ENCODE data around the gene GARIN5B.

The GARIN5B gene

DNA sequence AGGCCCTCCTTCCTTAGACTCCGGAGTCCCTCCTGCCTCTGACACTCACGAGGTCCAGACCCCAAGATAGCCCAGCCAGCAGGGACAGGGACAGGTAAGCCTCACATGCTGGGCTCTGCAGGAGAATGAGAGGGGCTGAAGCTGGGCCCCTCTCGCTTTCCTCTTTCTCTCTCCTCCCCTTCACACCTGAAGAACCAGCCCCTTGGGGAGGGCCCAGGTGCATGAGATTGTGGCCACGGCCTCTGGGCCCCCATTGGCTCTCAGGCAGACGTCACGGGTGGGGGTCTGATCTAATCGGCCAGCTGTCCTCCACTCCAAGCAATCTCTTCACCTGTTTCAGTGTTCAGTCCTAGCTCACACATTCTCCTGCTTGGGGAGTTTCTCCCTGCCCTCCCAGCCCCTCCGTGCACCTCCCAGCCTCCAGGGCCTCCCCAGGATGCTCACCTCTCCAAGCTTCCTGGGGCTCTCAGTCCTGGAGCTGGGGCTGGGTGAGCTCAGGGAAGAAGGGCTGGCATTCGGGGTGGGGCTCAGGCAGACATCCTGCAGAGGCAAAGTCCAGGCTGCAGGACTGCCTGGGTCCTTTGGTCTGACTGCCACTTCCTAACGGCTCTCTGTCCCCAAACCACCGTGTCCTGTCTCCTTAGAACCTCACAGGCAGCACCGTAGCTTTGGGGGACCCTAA, 40.7 kb downstream of the GARIN5B start:
- FAIRE-seq (no peak), DNase-seq (ENCODE audit: insufficient read length) (no peak)
- TF ChIP-seq POLR2A (IDR thresholded peaks at IDR 0.05; ENCODE audit: low read depth, low read length) (no peak), TAF1 (IDR thresholded peaks at IDR 0.05; ENCODE audit: borderline replicate concordance, low read depth, low read length) (no peak), POLR2AphosphoS5 (IDR thresholded peaks at IDR 0.05; ENCODE audit: low read depth, low read length) (no peak)

DNA sequence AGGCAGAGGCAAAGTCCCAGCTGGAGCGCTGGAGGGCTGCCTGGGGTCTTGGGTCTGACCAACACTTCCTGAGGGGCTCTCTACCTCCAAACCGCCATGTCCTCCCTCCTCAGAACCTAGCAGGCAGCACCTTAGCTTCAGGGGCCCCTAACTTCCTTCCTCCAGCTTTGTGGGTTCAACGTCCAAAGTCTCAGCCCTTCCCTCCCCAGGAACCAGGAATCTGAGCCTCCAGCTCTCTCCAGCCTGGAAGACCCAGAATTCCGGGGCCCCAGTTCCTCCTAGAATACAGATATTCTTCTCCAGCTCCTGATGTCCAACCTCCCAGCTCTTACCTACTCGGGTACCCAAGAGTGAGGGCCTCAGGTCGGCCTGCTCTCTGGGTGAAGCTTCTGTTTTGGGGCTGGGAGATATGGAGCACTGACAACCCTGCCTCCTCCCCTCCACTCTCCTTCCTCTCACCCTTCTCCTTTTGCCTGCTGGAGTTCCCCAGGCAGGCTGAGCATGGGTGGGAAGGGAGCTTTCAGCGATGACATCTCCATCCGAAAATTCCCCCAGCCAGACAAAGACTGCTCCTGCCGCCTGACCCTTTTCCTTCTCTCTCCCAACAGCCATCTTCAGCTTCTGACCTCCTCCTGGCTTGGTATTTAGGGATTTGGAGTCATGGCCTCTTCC, 41.5 kb downstream of the GARIN5B start:
- DNase-seq (ENCODE audit: insufficient read length) (no peak), FAIRE-seq (no peak)
- TF ChIP-seq POLR2AphosphoS5 (IDR thresholded peaks at IDR 0.05; ENCODE audit: low read depth, low read length) (no peak), TAF1 (IDR thresholded peaks at IDR 0.05; ENCODE audit: borderline replicate concordance, low read depth, low read length) (no peak), POLR2A (IDR thresholded peaks at IDR 0.05; ENCODE audit: low read depth, low read length) (no peak)

DNA sequence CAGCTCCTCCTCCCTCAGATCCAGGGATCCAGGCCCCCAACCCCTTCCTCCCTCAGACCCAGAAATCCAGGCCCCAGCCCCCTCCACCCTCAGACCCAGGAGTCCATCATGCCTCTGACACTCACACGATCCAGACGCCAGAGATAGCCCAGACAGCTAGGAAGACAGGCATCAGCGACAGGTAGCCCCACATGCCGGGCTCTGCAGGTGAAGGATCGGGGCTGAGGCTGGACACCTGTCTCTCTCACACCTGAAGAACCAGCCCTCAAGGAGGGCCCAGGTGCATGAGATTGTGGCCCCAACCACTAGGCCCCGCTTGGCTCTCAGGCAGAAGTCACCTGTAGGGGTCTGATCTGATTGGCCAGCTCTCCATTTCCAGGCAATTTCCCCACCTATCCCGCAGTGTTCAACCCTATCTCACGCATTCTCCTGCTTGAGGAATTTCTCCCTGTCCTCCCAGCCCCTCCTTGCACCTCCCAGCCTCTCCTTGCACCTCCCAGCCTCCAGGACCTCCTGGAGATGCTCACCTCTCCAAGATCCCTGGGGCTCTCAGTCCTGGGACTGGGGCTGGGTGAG, 42.1 kb downstream of the GARIN5B start:
- FAIRE-seq = no peak
- TF ChIP-seq TAF1 (IDR thresholded peaks at IDR 0.05; ENCODE audit: borderline replicate concordance, low read depth, low read length) (no peak), POLR2AphosphoS5 (IDR thresholded peaks at IDR 0.05; ENCODE audit: low read depth, low read length) (no peak), POLR2A (IDR thresholded peaks at IDR 0.05; ENCODE audit: low read depth, low read length) (no peak)
- DNase-seq (ENCODE audit: insufficient read length) = no peak

DNA sequence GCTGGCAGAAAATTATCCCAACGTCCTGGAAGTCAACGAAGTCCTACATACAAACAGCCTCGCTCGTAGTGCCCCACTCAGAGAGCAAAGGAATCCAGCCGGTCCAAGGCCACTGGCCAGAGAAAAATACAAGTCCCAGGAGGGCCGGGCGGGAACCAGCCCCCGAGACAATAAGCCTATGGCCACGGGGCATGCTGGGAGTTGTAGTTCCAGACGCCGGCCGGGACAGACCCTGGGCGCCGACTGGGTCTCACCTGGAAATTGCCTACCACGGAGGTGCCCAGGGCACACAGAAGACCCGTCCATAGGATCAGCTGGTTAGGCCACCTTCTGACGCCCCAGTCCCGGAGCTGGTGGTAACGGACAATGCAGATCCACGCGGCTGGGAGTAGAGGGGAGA, 43.3 kb downstream of the GARIN5B start:
- FAIRE-seq = no peak
- peak; percentile 60 for DNase-seq (ENCODE audit: insufficient read length)
- TF ChIP-seq POLR2AphosphoS5 (IDR thresholded peaks at IDR 0.05; ENCODE audit: low read depth, low read length) (no peak), TAF1 (IDR thresholded peaks at IDR 0.05; ENCODE audit: borderline replicate concordance, low read depth, low read length) (no peak), POLR2A (IDR thresholded peaks at IDR 0.05; ENCODE audit: low read depth, low read length) (no peak)

DNA sequence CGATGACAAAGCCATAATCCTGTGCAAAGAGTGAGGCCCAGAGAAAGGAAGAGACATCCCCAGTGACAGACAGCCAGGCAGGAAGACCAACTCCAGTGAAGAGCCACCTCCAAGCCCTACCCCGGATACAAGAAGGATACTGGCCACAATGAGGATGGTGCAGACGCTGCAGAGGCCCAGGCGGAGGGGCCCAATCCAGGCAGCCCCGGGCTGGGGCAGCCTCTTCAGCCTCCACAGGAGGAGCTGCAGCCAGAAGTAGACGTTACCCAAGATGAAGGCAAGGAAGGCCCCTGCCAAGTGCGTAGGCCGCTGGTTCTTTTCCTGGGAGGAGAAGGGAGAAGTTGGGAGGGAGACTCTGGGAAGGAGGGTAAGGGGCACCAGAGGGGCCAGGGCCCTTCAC, 46.4 kb downstream of the GARIN5B start:
- FAIRE-seq (no peak), DNase-seq (ENCODE audit: insufficient read length) (no peak)
- TF ChIP-seq POLR2A (IDR thresholded peaks at IDR 0.05; ENCODE audit: low read depth, low read length) (no peak), TAF1 (IDR thresholded peaks at IDR 0.05; ENCODE audit: borderline replicate concordance, low read depth, low read length) (no peak), POLR2AphosphoS5 (IDR thresholded peaks at IDR 0.05; ENCODE audit: low read depth, low read length) (no peak)

DNA sequence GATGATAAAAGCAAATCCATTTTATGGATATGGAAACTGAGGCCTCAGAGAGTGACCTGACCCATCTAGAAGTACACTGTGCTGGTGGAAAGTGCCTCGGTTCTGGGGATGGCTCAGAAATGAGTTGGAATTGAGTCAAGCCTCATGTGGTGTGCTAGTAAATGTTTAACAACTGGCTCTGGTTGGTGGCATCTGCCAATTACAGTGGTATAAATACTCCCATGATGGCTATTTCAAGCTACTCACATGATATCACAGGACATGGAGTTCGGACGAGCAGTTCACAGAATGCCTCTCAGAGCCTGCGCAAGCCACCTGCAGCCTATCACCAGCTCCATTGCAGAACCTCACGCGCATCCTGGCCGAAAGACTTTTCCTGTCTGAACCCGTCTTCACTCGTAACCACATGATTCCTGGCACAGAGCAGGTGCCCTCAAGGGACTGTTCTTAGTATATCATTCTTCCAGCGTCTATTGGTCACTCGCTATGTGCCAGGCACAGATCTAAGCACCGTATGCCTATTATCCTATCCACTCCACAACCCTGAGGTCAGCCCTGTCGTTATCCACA, 47.0 kb downstream of the GARIN5B start:
- no peak for DNase-seq (ENCODE audit: insufficient read length)
- TF ChIP-seq POLR2AphosphoS5 (IDR thresholded peaks at IDR 0.05; ENCODE audit: low read depth, low read length) (no peak), TAF1 (IDR thresholded peaks at IDR 0.05; ENCODE audit: borderline replicate concordance, low read depth, low read length) (no peak), POLR2A (IDR thresholded peaks at IDR 0.05; ENCODE audit: low read depth, low read length) (no peak)
- no peak for FAIRE-seq

DNA sequence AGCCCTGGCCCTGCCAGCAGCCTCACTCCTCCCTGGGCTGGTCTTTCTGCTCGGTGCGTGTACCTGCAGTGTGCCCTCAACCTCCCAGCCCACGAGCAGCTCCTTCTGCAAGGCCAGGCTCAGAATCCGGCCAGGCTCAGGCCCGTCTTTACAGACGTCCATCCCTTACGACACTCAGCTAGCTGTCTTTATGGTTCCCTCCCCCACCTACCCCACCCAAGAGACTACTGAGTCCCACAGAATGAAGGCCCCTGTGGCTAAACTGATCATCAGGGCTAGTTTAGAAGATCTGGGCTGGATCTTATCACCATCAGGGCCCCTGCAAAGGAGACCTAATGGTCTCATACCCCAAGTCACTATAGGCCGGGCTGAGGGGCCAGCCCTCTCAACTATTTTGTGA, 48.7 kb downstream of the GARIN5B start:
- DNase-seq (ENCODE audit: insufficient read length) (no peak), FAIRE-seq (no peak)
- TF ChIP-seq POLR2AphosphoS5 (IDR thresholded peaks at IDR 0.05; ENCODE audit: low read depth, low read length) (no peak), TAF1 (IDR thresholded peaks at IDR 0.05; ENCODE audit: borderline replicate concordance, low read depth, low read length) (no peak), POLR2A (IDR thresholded peaks at IDR 0.05; ENCODE audit: low read depth, low read length) (no peak)

DNA sequence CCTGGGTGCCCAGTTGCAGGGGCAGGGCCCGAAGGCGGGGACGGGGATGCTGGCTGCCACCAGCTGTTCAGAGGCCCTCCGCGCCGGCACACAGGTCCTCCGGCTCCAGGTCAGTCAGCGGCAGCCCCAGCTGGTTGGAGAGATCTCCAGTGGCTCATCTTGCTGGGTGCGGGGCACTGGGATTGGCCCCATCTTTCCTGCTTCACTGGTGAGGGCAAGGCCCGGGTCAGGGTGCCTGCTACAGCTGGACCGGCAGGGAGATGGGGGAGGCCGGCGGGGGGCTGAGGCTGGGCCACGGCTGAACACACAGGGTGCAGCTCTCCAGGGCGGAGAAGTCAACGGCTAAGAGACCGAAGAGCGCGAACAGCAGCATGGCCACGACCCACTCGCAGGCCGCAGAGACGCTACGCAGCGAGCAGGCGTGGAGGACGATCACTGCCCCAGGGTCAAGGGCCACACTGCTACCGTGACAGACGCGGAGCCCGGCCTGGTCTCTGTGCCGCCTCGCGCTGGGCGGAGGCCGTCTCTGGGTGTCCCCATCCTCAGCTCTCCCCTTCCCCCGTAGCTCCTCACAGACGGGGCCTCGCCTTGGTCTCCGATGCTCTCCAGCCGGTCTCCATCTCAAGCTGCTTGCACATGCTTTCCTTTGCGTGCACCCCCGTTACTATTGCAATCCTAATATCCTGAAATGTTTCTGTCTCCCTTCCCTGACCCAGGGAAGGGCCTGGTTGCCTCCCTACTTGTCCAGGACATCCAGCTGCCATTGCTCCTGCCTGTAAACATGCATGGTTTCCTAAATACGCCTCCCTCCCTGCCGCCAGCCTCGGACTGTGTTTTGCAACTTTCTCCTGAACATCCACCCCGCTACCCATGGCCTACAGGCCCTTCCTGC, 50.2 kb downstream of the GARIN5B start:
- DNase-seq (ENCODE audit: insufficient read length) (no peak), FAIRE-seq (no peak)
- TF ChIP-seq POLR2A (IDR thresholded peaks at IDR 0.05; ENCODE audit: low read depth, low read length) (no peak), TAF1 (IDR thresholded peaks at IDR 0.05; ENCODE audit: borderline replicate concordance, low read depth, low read length) (no peak), POLR2AphosphoS5 (IDR thresholded peaks at IDR 0.05; ENCODE audit: low read depth, low read length) (no peak)

DNA sequence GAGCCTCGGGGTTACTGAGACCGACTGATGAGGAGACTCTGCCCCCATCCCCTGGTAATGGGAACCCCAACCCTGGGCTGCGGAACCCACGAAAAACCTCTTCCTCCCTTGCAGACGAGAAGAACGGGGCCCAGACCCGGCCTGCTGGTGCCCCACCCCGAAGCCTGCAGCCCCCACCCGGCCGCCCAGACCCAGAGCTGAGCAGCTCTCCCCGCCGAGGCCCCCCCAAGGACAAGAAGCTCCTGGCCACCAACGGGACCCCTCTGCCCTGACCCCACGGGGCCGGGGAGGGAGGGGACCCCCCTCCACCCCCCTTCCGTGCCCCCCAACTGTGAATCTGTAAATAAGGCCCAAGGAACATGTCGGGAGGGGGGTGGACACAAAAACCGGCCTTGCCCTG, 51.3 kb downstream of the GARIN5B start:
- TF ChIP-seq TAF1 (IDR thresholded peaks at IDR 0.05; ENCODE audit: borderline replicate concordance, low read depth, low read length) (no peak), POLR2A (IDR thresholded peaks at IDR 0.05; ENCODE audit: low read depth, low read length) (no peak), POLR2AphosphoS5 (IDR thresholded peaks at IDR 0.05; ENCODE audit: low read depth, low read length) (no peak)
- FAIRE-seq = no peak
- no peak for DNase-seq (ENCODE audit: insufficient read length)

DNA sequence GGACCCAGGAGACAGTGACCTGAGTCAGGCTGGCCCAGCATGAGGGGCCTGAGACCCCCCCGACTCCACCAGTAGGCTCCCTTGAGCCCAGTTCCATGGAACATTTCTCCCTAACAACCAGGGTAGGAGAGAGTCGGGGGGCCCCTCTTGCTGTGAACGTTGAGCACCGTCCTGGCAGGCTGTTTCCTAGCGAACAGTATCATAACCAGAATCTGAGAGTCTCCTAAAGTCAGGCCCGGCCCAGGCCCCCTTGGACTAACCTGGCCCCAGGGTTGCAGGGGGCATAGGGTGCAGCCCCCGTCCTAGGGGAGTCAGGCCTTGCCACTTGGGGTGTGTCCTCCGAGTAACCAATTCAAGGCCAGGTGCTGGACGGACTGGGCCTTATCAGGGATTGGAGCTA, 51.7 kb downstream of the GARIN5B start:
- FAIRE-seq = no peak
- DNase-seq (ENCODE audit: insufficient read length) = no peak
- TF ChIP-seq TAF1 (IDR thresholded peaks at IDR 0.05; ENCODE audit: borderline replicate concordance, low read depth, low read length) (no peak), POLR2AphosphoS5 (IDR thresholded peaks at IDR 0.05; ENCODE audit: low read depth, low read length) (no peak), POLR2A (IDR thresholded peaks at IDR 0.05; ENCODE audit: low read depth, low read length) (no peak)

DNA sequence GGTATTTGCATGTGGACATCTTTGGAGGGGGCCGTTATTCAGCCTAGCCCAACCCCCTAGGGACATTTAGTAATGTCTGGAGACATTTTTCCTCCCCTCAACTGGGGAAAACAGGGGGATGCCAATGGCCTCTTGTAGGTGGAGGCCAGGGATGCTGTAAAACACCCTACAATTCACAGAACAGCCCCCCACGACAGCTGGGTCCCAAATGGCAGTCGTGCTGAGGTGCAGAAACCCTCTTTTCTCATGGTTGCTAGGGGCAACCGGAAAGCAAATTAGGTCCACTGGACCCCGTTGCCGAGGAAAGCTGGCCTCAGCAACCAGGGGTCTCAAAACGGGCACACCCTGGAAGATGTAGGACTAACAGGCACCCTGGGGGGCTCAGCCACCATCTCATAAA, 52.6 kb downstream of the GARIN5B start:
- DNase-seq (ENCODE audit: insufficient read length) = no peak
- FAIRE-seq = no peak
- TF ChIP-seq TAF1 (IDR thresholded peaks at IDR 0.05; ENCODE audit: borderline replicate concordance, low read depth, low read length) (no peak), POLR2AphosphoS5 (IDR thresholded peaks at IDR 0.05; ENCODE audit: low read depth, low read length) (no peak), POLR2A (IDR thresholded peaks at IDR 0.05; ENCODE audit: low read depth, low read length) (no peak)

All from GM12892 (cell line).